GM23338 (cell line): ENCODE results near the gene CTF1. TPM values are rescaled to one million over a fixed set of nuclear protein-coding genes. Genes with fewer than 3 reads are reported as not detected.

Source experiments
- ATAC-seq: fragments of 200-7000 bp; cut with Tn5 transposase; 3 replicates; pipeline ENCODE4 v1.9.1; 2020
- DNase-seq: peaks from one replicate; pipeline ENCODE4 v3.0.0-alpha.2; 2015; ENCODE audit warnings: low spot score
- H2AFZ ChIP-seq: fragments of 200-600 bp; sonication (generic); 2 replicates; pipeline ENCODE4 v1.8.0; 2016; ENCODE audit warnings: antibody characterized with exemption, mild to moderate bottlenecking, moderate library complexity
- H3F3A ChIP-seq: fragments of 200-600 bp; sonication (generic); replicated peaks from 2 replicates; pipeline ENCODE4 v1.8.0; 2017; ENCODE audit warnings: antibody characterized with exemption, mixed run types, low read depth
- H3K27ac ChIP-seq: fragments of 200-600 bp; sonication (generic); 2 replicates; pipeline ENCODE4 v1.6.1; 2016; ENCODE audit warnings: low read depth
- H3K27me3 ChIP-seq: fragments of 200-600 bp; sonication (generic); 2 replicates; pipeline ENCODE4 v1.8.0; 2016; ENCODE audit warnings: mild to moderate bottlenecking, mixed run types, moderate library complexity; ENCODE audit not compliant: insufficient read depth
- H3K36me3 ChIP-seq: fragments of 200-600 bp; sonication (generic); 2 replicates; pipeline ENCODE4 v1.8.0; 2016; ENCODE audit warnings: mild to moderate bottlenecking; ENCODE audit not compliant: insufficient read depth
- H3K4me1 ChIP-seq: fragments of 200-600 bp; sonication (generic); 2 replicates; pipeline ENCODE4 v1.8.0; 2016; ENCODE audit warnings: mild to moderate bottlenecking, moderate library complexity; ENCODE audit not compliant: insufficient read depth
- H3K4me2 ChIP-seq: fragments of 200-600 bp; sonication (generic); 2 replicates; pipeline ENCODE4 v1.7.1; 2017; ENCODE audit warnings: mixed run types
- H3K4me3 ChIP-seq: fragments of 200-600 bp; sonication (generic); 2 replicates; pipeline ENCODE4 v1.6.1; 2016; ENCODE audit warnings: mixed run types
- H3K79me2 ChIP-seq: fragments of 200-600 bp; sonication (generic); replicated peaks from 2 replicates; pipeline ENCODE4 v1.8.0; 2017; ENCODE audit warnings: mild to moderate bottlenecking; ENCODE audit not compliant: insufficient read depth
- H3K9me2 ChIP-seq: fragments of 200-600 bp; sonication (generic); 2 replicates; pipeline ENCODE4 v1.8.0; 2017; ENCODE audit not compliant: insufficient read depth
- H4K20me1 ChIP-seq: fragments of 200-600 bp; sonication (generic); replicated peaks from 2 replicates; pipeline ENCODE4 v1.8.0; 2017; ENCODE audit warnings: mild to moderate bottlenecking; ENCODE audit not compliant: insufficient read depth
- H3K27ac Mint-ChIP-seq: 2 replicates; pipeline ENCODE4 v1.8.0; 2020; ENCODE audit warnings: inconsistent platforms, mild to moderate bottlenecking, moderate library complexity, mixed read lengths
- H3K27me3 Mint-ChIP-seq: 3 replicates; pipeline ENCODE4 v1.8.0; 2022; ENCODE audit warnings: low read depth, mild to moderate bottlenecking, moderate library complexity, mixed read lengths, inconsistent platforms; ENCODE audit not compliant: insufficient read depth, poor library complexity
- H3K36me3 Mint-ChIP-seq: 3 replicates; pipeline ENCODE4 v1.8.0; 2021; ENCODE audit warnings: low read depth, mild to moderate bottlenecking, inconsistent platforms, moderate library complexity, mixed read lengths
- H3K4me1 Mint-ChIP-seq: 3 replicates; pipeline ENCODE4 v1.8.0; 2020; ENCODE audit warnings: mild to moderate bottlenecking, inconsistent platforms, mixed read lengths
- H3K4me3 Mint-ChIP-seq: 3 replicates; pipeline ENCODE4 v1.8.0; 2021; ENCODE audit warnings: moderate library complexity, mild to moderate bottlenecking, inconsistent platforms, mixed read lengths
- H3K9me3 Mint-ChIP-seq: 3 replicates; pipeline ENCODE4 v1.8.0; 2020; ENCODE audit warnings: moderate library complexity, mild to moderate bottlenecking, inconsistent platforms, mixed read lengths
- CREB1 ChIP-seq: fragments of 250-450 bp; sonication (Bioruptor Pico); IDR thresholded peaks from 2 replicates; pipeline ENCODE4 v1.5.0; 2020; ENCODE audit warnings: low read depth, mild to moderate bottlenecking, moderate library complexity
- EZH2phosphoT487 ChIP-seq: fragments of 200-600 bp; sonication (generic); IDR thresholded peaks from one replicate; pipeline ENCODE4 v1.8.1; 2018; ENCODE audit warnings: antibody characterized with exemption; ENCODE audit not compliant: unreplicated experiment
- JUNB ChIP-seq: IDR thresholded peaks from one replicate; pipeline ENCODE4 v1.6.1; 2016; ENCODE audit warnings: antibody characterized with exemption; ENCODE audit not compliant: unreplicated experiment
- NANOG ChIP-seq: IDR thresholded peaks from 2 replicates; pipeline ENCODE4 v1.6.1; 2016; ENCODE audit warnings: antibody characterized with exemption, borderline replicate concordance
- REST ChIP-seq: IDR thresholded peaks from one replicate; pipeline ENCODE4 v1.6.1; 2018; ENCODE audit warnings: antibody characterized with exemption; ENCODE audit not compliant: unreplicated experiment
- STAT1 ChIP-seq: IDR thresholded peaks from one replicate; pipeline ENCODE4 v1.6.1; 2016; ENCODE audit warnings: antibody characterized with exemption; ENCODE audit not compliant: unreplicated experiment
- ZNF114 ChIP-seq: fragments of 250-450 bp; sonication (Bioruptor Pico); IDR thresholded peaks from 2 replicates; pipeline ENCODE4 v1.5.0; 2020; ENCODE audit warnings: mild to moderate bottlenecking, moderate library complexity
- ZNF331 ChIP-seq: fragments of 250-450 bp; sonication (Bioruptor Pico); IDR thresholded peaks from 2 replicates; pipeline ENCODE4 v1.5.0; 2020; ENCODE audit warnings: low read depth, mild to moderate bottlenecking, moderate library complexity
- polyA plus RNA-seq: library from polyadenylated mRNA; unstranded; fragments of >200 nt; fragmentation: Nextera tagmentation; extraction: Ambion mirVana; gene quantifications from 2 replicates; pipeline ENCODE4 v1.2.1, GENCODE V29; 2016
- total RNA-seq: library from RNA; depleted of rRNA; stranded (reverse); fragments of >200 nt; shearing (Covaris generic); gene quantifications from 2 replicates; pipeline ENCODE4 v1.2.3, GENCODE V29; 2014
- TF ChIP-seq, protein P1 (sequence below): fragments of 250-450 bp; sonication (Bioruptor Pico); IDR thresholded peaks from 2 replicates; pipeline ENCODE4 v1.5.0; 2020; ENCODE audit warnings: mild to moderate bottlenecking, moderate library complexity

Gene CTF1
- total and polyA plus RNA-seq, 2 experiments from 2014 or later: 0.24 to 0.52 TPM

GRCh38 chr16:30853758-30854157 is 42.7 kb upstream of the CTF1 start:
- no peak overlapping the region for H3K4me3 Mint-ChIP-seq
- H3F3A ChIP-seq: no peaks in the 10 kb centered on the region
- H3K4me1 Mint-ChIP-seq: no peaks in the 10 kb centered on the region
- peaks cover 2% of the 10 kb centered on the region for H3K27me3 Mint-ChIP-seq
- H3K27ac ChIP-seq: no peak overlapping the region
- H3K36me3 Mint-ChIP-seq: no peaks in the 10 kb centered on the region
- H3K4me1 ChIP-seq: no peaks in the 10 kb centered on the region
- no peak overlapping the region for H3K4me2 ChIP-seq
- no peaks in the 10 kb centered on the region for H3K79me2 ChIP-seq
- peaks cover 9% of the 10 kb centered on the region for H3K27me3 ChIP-seq
- no peak overlapping the region for H3K27ac Mint-ChIP-seq
- H3K9me2 ChIP-seq: no peaks in the 10 kb centered on the region
- no peaks in the 10 kb centered on the region for H3K9me3 Mint-ChIP-seq
- TF ChIP-seq STAT1: no peak
- no peak for TF ChIP-seq JUNB
- no peak for TF ChIP-seq EZH2phosphoT487
- TF ChIP-seq ZNF114 (CRISPR knock-in tag): no peak
- TF ChIP-seq REST: no peak
- TF ChIP-seq CREB1: no peak
- TF ChIP-seq NANOG: no peak
- no peak for TF ChIP-seq ZNF331
- TF ChIP-seq, protein P1, sequence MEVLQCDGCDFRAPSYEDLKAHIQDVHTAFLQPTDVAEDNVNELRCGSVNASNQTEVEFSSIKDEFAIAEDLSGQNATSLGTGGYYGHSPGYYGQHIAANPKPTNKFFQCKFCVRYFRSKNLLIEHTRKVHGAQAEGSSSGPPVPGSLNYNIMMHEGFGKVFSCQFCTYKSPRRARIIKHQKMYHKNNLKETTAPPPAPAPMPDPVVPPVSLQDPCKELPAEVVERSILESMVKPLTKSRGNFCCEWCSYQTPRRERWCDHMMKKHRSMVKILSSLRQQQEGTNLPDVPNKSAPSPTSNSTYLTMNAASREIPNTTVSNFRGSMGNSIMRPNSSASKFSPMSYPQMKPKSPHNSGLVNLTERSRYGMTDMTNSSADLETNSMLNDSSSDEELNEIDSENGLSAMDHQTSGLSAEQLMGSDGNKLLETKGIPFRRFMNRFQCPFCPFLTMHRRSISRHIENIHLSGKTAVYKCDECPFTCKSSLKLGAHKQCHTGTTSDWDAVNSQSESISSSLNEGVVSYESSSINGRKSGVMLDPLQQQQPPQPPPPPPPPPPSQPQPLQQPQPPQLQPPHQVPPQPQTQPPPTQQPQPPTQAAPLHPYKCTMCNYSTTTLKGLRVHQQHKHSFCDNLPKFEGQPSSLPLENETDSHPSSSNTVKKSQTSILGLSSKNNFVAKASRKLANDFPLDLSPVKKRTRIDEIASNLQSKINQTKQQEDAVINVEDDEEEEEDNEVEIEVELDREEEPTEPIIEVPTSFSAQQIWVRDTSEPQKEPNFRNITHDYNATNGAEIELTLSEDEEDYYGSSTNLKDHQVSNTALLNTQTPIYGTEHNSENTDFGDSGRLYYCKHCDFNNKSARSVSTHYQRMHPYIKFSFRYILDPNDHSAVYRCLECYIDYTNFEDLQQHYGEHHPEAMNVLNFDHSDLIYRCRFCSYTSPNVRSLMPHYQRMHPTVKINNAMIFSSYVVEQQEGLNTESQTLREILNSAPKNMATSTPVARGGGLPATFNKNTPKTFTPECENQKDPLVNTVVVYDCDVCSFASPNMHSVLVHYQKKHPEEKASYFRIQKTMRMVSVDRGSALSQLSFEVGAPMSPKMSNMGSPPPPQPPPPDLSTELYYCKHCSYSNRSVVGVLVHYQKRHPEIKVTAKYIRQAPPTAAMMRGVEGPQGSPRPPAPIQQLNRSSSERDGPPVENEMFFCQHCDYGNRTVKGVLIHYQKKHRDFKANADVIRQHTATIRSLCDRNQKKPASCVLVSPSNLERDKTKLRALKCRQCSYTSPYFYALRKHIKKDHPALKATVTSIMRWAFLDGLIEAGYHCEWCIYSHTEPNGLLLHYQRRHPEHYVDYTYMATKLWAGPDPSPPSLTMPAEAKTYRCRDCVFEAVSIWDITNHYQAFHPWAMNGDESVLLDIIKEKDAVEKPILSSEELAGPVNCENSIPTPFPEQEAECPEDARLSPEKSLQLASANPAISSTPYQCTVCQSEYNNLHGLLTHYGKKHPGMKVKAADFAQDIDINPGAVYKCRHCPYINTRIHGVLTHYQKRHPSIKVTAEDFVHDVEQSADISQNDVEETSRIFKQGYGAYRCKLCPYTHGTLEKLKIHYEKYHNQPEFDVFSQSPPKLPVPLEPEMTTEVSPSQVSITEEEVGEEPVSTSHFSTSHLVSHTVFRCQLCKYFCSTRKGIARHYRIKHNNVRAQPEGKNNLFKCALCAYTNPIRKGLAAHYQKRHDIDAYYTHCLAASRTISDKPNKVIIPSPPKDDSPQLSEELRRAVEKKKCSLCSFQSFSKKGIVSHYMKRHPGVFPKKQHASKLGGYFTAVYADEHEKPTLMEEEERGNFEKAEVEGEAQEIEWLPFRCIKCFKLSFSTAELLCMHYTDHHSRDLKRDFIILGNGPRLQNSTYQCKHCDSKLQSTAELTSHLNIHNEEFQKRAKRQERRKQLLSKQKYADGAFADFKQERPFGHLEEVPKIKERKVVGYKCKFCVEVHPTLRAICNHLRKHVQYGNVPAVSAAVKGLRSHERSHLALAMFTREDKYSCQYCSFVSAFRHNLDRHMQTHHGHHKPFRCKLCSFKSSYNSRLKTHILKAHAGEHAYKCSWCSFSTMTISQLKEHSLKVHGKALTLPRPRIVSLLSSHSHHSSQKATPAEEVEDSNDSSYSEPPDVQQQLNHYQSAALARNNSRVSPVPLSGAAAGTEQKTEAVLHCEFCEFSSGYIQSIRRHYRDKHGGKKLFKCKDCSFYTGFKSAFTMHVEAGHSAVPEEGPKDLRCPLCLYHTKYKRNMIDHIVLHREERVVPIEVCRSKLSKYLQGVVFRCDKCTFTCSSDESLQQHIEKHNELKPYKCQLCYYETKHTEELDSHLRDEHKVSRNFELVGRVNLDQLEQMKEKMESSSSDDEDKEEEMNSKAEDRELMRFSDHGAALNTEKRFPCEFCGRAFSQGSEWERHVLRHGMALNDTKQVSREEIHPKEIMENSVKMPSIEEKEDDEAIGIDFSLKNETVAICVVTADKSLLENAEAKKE: no peak
- no peaks in the 10 kb centered on the region for H4K20me1 ChIP-seq
- H3K36me3 ChIP-seq: no peaks in the 10 kb centered on the region
- no peak overlapping the region for H2AFZ ChIP-seq
- no peak overlapping the region for H3K4me3 ChIP-seq
- ATAC-seq (no peak), DNase-seq (no peak)
